H9 (cell line): ENCODE results near the gene HIPK2. TPM values are rescaled to one million over a fixed set of nuclear protein-coding genes. Genes with fewer than 3 reads are reported as not detected.

ENCODE experiments used
- DNase-seq: peaks from one replicate; pipeline ENCODE4 v3.0.0-alpha.2; 2017
- H2AFZ ChIP-seq: one replicate; pipeline ENCODE4 v1.6.1; 2013; ENCODE audit warnings: mild to moderate bottlenecking, low read length, control low read depth, moderate library complexity
- H2AK5ac ChIP-seq: 2 replicates; pipeline ENCODE4 v1.6.1; 2013; ENCODE audit warnings: low read length, control low read depth, mixed read lengths; ENCODE audit not compliant: insufficient read length
- H2BK120ac ChIP-seq: one replicate; pipeline ENCODE4 v1.6.1; 2013; ENCODE audit warnings: low read depth, mild to moderate bottlenecking, low read length, control low read depth, inconsistent platforms; ENCODE audit not compliant: poor library complexity, severe bottlenecking
- H2BK12ac ChIP-seq: 2 replicates; pipeline ENCODE4 v1.6.1; 2013; ENCODE audit warnings: low read length, control low read depth, mixed read lengths, low read depth; ENCODE audit not compliant: insufficient read length
- H2BK15ac ChIP-seq: 2 replicates; pipeline ENCODE4 v1.6.1; 2013; ENCODE audit warnings: low read depth, low read length, control low read depth
- H2BK20ac ChIP-seq: one replicate; pipeline ENCODE4 v1.6.1; 2013; ENCODE audit warnings: low read depth, mild to moderate bottlenecking, low read length, control low read depth, inconsistent platforms; ENCODE audit not compliant: poor library complexity, severe bottlenecking
- H2BK5ac ChIP-seq: 2 replicates; pipeline ENCODE4 v1.6.1; 2013; ENCODE audit warnings: low read length, control low read depth, mixed read lengths; ENCODE audit not compliant: insufficient read length
- H3K14ac ChIP-seq: 2 replicates; pipeline ENCODE4 v1.6.1; 2013; ENCODE audit warnings: low read length, control low read depth; ENCODE audit not compliant: insufficient read depth
- H3K18ac ChIP-seq: 2 replicates; pipeline ENCODE4 v1.6.1; 2013; ENCODE audit warnings: low read depth, mild to moderate bottlenecking, mixed read lengths, low read length, control low read depth; ENCODE audit not compliant: insufficient read length
- H3K23ac ChIP-seq: 2 replicates; pipeline ENCODE4 v1.6.1; 2013; ENCODE audit warnings: low read length, control low read depth, mixed read lengths, low read depth; ENCODE audit not compliant: insufficient read length
- H3K23me2 ChIP-seq: 2 replicates; pipeline ENCODE4 v1.6.1; 2013; ENCODE audit warnings: low read depth, mild to moderate bottlenecking, mixed read lengths, low read length, control low read depth; ENCODE audit not compliant: insufficient read length, poor library complexity, severe bottlenecking
- H3K27ac ChIP-seq: 2 replicates; pipeline ENCODE4 v1.5.1; 2013; ENCODE audit warnings: low read length, control low read depth, mixed read lengths, low read depth; ENCODE audit not compliant: insufficient read length
- H3K27me3 ChIP-seq: 2 replicates; pipeline ENCODE4 v1.6.1; 2013; ENCODE audit warnings: low read length, control low read depth, inconsistent platforms; ENCODE audit not compliant: insufficient read depth
- H3K4ac ChIP-seq: 2 replicates; pipeline ENCODE4 v1.6.1; 2013; ENCODE audit warnings: low read depth, mild to moderate bottlenecking, control low read depth, inconsistent platforms, low read length, moderate library complexity
- H3K4me1 ChIP-seq: 2 replicates; pipeline ENCODE4 v1.6.1; 2013; ENCODE audit warnings: low read length, control low read depth, inconsistent platforms; ENCODE audit not compliant: insufficient read depth
- H3K4me2 ChIP-seq: 2 replicates; pipeline ENCODE4 v1.6.1; 2013; ENCODE audit warnings: low read length, control low read depth, mixed read lengths; ENCODE audit not compliant: insufficient read length, insufficient read depth
- H3K56ac ChIP-seq: 2 replicates; pipeline ENCODE4 v1.6.1; 2013; ENCODE audit warnings: low read depth, mild to moderate bottlenecking, mixed read lengths, low read length, control low read depth; ENCODE audit not compliant: insufficient read length
- H3K79me1 ChIP-seq: 2 replicates; pipeline ENCODE4 v1.6.1; 2013; ENCODE audit warnings: low read depth, mild to moderate bottlenecking, moderate library complexity, low read length, control low read depth, inconsistent platforms; ENCODE audit not compliant: insufficient read depth, poor library complexity, severe bottlenecking
- H3K79me2 ChIP-seq: 2 replicates; pipeline ENCODE4 v1.6.1; 2013; ENCODE audit warnings: low read length, control low read depth, inconsistent platforms; ENCODE audit not compliant: insufficient read depth
- H3K9ac ChIP-seq: 2 replicates; pipeline ENCODE4 v1.6.1; 2013; ENCODE audit warnings: low read length, control low read depth, mixed read lengths; ENCODE audit not compliant: insufficient read length; ENCODE audit errors: extremely low read depth
- H3K9me3 ChIP-seq: one replicate; pipeline ENCODE4 v1.6.1; 2013; ENCODE audit warnings: low read depth, low read length, inconsistent platforms; ENCODE audit not compliant: control insufficient read depth
- H3T11ph ChIP-seq: one replicate; pipeline ENCODE4 v1.6.1; 2013; ENCODE audit warnings: mild to moderate bottlenecking, low read length, control low read depth, inconsistent platforms
- H4K20me1 ChIP-seq: one replicate; pipeline ENCODE4 v1.6.1; 2013; ENCODE audit not compliant: control insufficient read depth, insufficient read length, insufficient read depth
- H4K5ac ChIP-seq: 2 replicates; pipeline ENCODE4 v1.6.1; 2013; ENCODE audit warnings: low read depth, mild to moderate bottlenecking, mixed read lengths, low read length, control low read depth; ENCODE audit not compliant: insufficient read length
- H4K8ac ChIP-seq: replicated peaks from 2 replicates; pipeline ENCODE4 v1.6.1; 2013; ENCODE audit warnings: low read length, control low read depth, mixed read lengths, low read depth; ENCODE audit not compliant: insufficient read length
- H4K91ac ChIP-seq: 2 replicates; pipeline ENCODE4 v1.6.1; 2013; ENCODE audit warnings: low read depth, mild to moderate bottlenecking, moderate library complexity, mixed read lengths, low read length, control low read depth; ENCODE audit not compliant: insufficient read length
- H3K27ac Mint-ChIP-seq, 3 experiments: 2 replicates in 2 of 3; 3 replicates in 1 of 3; pipeline ENCODE4 v1.8.0; 2020 to 2021; ENCODE audit warnings: mixed read lengths in 3 of 3, mild to moderate bottlenecking in 1 of 3, moderate library complexity in 1 of 3
- H3K27me3 Mint-ChIP-seq: 2 replicates; pipeline ENCODE4 v1.8.0; 2021; ENCODE audit warnings: low read depth, mild to moderate bottlenecking, moderate library complexity, mixed read lengths
- H3K36me3 Mint-ChIP-seq, 3 experiments: 2 replicates in 2 of 3; 3 replicates in 1 of 3; pipeline ENCODE4 v1.8.0; 2020 to 2021; ENCODE audit warnings: low read depth in 3 of 3, mixed read lengths in 3 of 3; ENCODE audit not compliant: insufficient read depth in 1 of 3
- H3K4me1 Mint-ChIP-seq, 2 experiments: 2 replicates each; pipeline ENCODE4 v1.8.0; 2020; ENCODE audit warnings: mixed read lengths in 2 of 2
- H3K4me3 Mint-ChIP-seq, 2 experiments: 2 replicates in 1 of 2; 3 replicates in 1 of 2; pipeline ENCODE4 v1.8.0; 2020 to 2021; ENCODE audit warnings: mild to moderate bottlenecking in 2 of 2, mixed read lengths in 2 of 2, moderate library complexity in 1 of 2
- H3K9me3 Mint-ChIP-seq, 2 experiments: 2 replicates in 1 of 2; 3 replicates in 1 of 2; pipeline ENCODE4 v1.8.0; 2020; ENCODE audit warnings: mild to moderate bottlenecking in 2 of 2, mixed read lengths in 2 of 2, moderate library complexity in 1 of 2
- WGBS: extraction: QIAGEN DNeasy Blood & Tissue Kit; methylation state at CpG from one replicate; pipeline ENCODE4 v1.1.7; 2013; ENCODE audit warnings: missing lambda C conversion rate, low lambda C conversion rate, mixed read lengths; ENCODE audit not compliant: insufficient read length; ENCODE audit errors: extremely low coverage; 5-methylcytosine and 5-hydroxymethylcytosine counted together
- total RNA-seq: library from RNA; stranded (reverse); gene quantifications from 2 replicates; pipeline ENCODE4 v1.2.1, GENCODE V29; 2021
- TF ChIP-seq, protein P1 (sequence below): fragments of 200-600 bp; sonication (generic); conservative IDR thresholded peaks from 3 replicates; pipeline ENCODE4 v1.8.0; 2021; ENCODE audit warnings: antibody characterized with exemption, mild to moderate bottlenecking

The HIPK2 gene
- total RNA-seq, 1 experiment from 2014 or later: 21.9 TPM

DNA sequence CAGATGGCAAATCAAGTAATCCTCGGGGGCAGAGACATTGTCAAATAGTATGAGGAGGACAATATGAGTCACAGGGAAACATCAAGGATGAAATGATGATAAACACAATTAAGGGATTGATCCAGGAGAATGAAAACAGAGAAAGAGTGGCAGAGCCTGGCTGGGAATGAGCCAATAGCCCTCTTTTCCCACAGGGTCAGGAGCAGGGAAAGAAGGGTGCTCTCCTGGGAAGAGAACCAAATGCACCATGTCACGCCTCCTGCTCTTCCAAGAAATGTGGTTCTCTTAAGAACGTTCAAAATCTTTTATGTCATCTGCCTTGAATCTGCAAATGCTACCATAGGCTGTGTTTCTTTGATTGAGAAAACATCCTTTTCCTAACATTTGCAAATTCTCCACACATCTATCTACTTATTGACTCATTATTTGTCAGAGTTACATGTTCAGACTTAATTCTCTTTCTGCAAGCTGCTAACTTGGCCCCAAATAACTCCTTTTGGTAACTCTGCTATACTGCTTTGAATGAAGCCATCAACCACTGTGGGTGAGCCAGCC is 50.6 kb downstream of the HIPK2 start:
- H3K4me2 ChIP-seq: no peak overlapping the region
- no peak overlapping the region for H3K23ac ChIP-seq
- H3K56ac ChIP-seq: no peak overlapping the region
- TF ChIP-seq, protein P1, sequence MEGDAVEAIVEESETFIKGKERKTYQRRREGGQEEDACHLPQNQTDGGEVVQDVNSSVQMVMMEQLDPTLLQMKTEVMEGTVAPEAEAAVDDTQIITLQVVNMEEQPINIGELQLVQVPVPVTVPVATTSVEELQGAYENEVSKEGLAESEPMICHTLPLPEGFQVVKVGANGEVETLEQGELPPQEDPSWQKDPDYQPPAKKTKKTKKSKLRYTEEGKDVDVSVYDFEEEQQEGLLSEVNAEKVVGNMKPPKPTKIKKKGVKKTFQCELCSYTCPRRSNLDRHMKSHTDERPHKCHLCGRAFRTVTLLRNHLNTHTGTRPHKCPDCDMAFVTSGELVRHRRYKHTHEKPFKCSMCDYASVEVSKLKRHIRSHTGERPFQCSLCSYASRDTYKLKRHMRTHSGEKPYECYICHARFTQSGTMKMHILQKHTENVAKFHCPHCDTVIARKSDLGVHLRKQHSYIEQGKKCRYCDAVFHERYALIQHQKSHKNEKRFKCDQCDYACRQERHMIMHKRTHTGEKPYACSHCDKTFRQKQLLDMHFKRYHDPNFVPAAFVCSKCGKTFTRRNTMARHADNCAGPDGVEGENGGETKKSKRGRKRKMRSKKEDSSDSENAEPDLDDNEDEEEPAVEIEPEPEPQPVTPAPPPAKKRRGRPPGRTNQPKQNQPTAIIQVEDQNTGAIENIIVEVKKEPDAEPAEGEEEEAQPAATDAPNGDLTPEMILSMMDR: no peak
- H3K27ac ChIP-seq: no peak overlapping the region
- H2BK120ac ChIP-seq: no peak overlapping the region
- H3K9me3 ChIP-seq: no peaks in the 10 kb centered on the region
- no peak overlapping the region for H3K18ac ChIP-seq
- H3K27ac Mint-ChIP-seq: no peak overlapping the region
- H4K20me1 ChIP-seq: no peaks in the 10 kb centered on the region
- H4K5ac ChIP-seq: no peak overlapping the region
- H4K8ac ChIP-seq: no peak overlapping the region
- no peaks in the 10 kb centered on the region for H3K27me3 Mint-ChIP-seq
- no peaks in the 10 kb centered on the region for H3K27me3 ChIP-seq
- no peak overlapping the region for H2AFZ ChIP-seq
- H2BK5ac ChIP-seq: no peak overlapping the region
- H3K9ac ChIP-seq: no peak overlapping the region
- no peak overlapping the region for H2AK5ac ChIP-seq
- no peaks in the 10 kb centered on the region; the same call in 1 of the 2 replicates for H3K4me1 ChIP-seq
- H3T11ph ChIP-seq: no peak overlapping the region
- DNase-seq: no peak
- no peak overlapping the region for H2BK20ac ChIP-seq
- H2BK15ac ChIP-seq: no peak overlapping the region
- peaks cover 0 to 11% (median 5%) of the 10 kb centered on the region in 3 experiments; a peak in 5 of 7 replicates for H3K36me3 Mint-ChIP-seq
- H3K23me2 ChIP-seq: no peaks in the 10 kb centered on the region
- H3K4me3 Mint-ChIP-seq: no peak overlapping the region
- H3K9me3 Mint-ChIP-seq: no peaks in the 10 kb centered on the region; a peak in 1 of 5 replicates
- no peak overlapping the region for H3K4ac ChIP-seq
- no peak overlapping the region for H2BK12ac ChIP-seq
- H3K79me2 ChIP-seq: no peaks in the 10 kb centered on the region
- H3K79me1 ChIP-seq: no peaks in the 10 kb centered on the region
- no CpG with 5 or more reads among the region's 3 CpGs for WGBS
- peaks cover 32 to 33% of the 10 kb centered on the region in 2 experiments for H3K4me1 Mint-ChIP-seq
- H3K14ac ChIP-seq: no peak overlapping the region
- no peak overlapping the region for H4K91ac ChIP-seq
